H1 (cell line): ENCODE data around the gene CWF19L1. TPM values are rescaled to one million over a fixed set of nuclear protein-coding genes. Genes with fewer than 3 reads are reported as not detected.

Experiments
- CTCF ChIA-PET: fragments of 300-600 bp; sonication (Branson Sonifier 250); formaldehyde crosslinking; loops from one replicate; lab custom pipeline; 2021; ENCODE audit not compliant: partially characterized antibody; lab: Charles Lee
- POLR2A ChIA-PET: fragments of 300-600 bp; sonication (Branson Sonifier 250); formaldehyde crosslinking; loops from one replicate; lab custom pipeline; 2021; ENCODE audit warnings: inconsistent platforms; ENCODE audit not compliant: partially characterized antibody; lab: Charles Lee
- DNase-seq, 2 experiments: peaks; one replicate each; pipeline versions ENCODE4 v3.0.0 to v3.0.0-alpha.2; 2010 to 2022; ENCODE audit warnings: low spot score in 2 of 2, low read depth in 1 of 2, mixed read lengths in 1 of 2
- FAIRE-seq: peaks from 2 replicates; lab custom pipeline; 2011; peaks lifted over from hg19 to GRCh38; lab: Jason Lieb, UNC
- H2AFZ ChIP-seq: 2 replicates; pipeline ENCODE4 v1.8.1; 2012; ENCODE audit warnings: low read length, inconsistent platforms
- H2AK5ac ChIP-seq: 2 replicates; pipeline ENCODE4 v1.6.1; 2013; ENCODE audit warnings: low read depth, low read length
- H2BK120ac ChIP-seq: replicated peaks from 2 replicates; pipeline ENCODE3; 2013; ENCODE audit warnings: low read depth, low read length, inconsistent platforms
- H2BK12ac ChIP-seq: 2 replicates; pipeline ENCODE4 v1.6.1; 2013; ENCODE audit warnings: low read depth, low read length
- H2BK15ac ChIP-seq: 2 replicates; pipeline ENCODE4 v1.6.1; 2013; ENCODE audit warnings: low read length
- H2BK20ac ChIP-seq: 2 replicates; pipeline ENCODE4 v1.6.1; 2013; ENCODE audit warnings: low read length
- H2BK5ac ChIP-seq: 2 replicates; pipeline ENCODE4 v1.6.1; 2013; ENCODE audit warnings: low read depth, low read length
- H3K14ac ChIP-seq: 2 replicates; pipeline ENCODE4 v1.6.1; 2013; ENCODE audit warnings: inconsistent platforms; ENCODE audit not compliant: insufficient read length
- H3K18ac ChIP-seq: 2 replicates; pipeline ENCODE4 v1.6.1; 2013; ENCODE audit warnings: low read length; ENCODE audit errors: extremely low read depth
- H3K23ac ChIP-seq: 2 replicates; pipeline ENCODE4 v1.6.1; 2013; ENCODE audit warnings: inconsistent platforms; ENCODE audit not compliant: insufficient read length
- H3K23me2 ChIP-seq: 2 replicates; pipeline ENCODE4 v1.6.1; 2013; ENCODE audit warnings: low read depth, low read length
- H3K27ac ChIP-seq: 2 replicates; pipeline ENCODE4 v1.6.1; 2011; ENCODE audit warnings: low read depth, low read length, inconsistent platforms
- H3K27me3 ChIP-seq, 4 experiments: replicated peaks in 1 of 4; 1 replicate in 1 of 4; 2 replicates in 3 of 4; pipeline versions ENCODE4 v1.6.1 to v1.8.1; 2011 to 2013; ENCODE audit warnings: low read length in 3 of 4, mild to moderate bottlenecking in 3 of 4, inconsistent platforms in 2 of 4, mixed read lengths in 2 of 4, moderate library complexity in 1 of 4; ENCODE audit not compliant: control insufficient read depth in 3 of 4, insufficient read depth in 3 of 4; ENCODE audit errors: extremely low read depth in 1 of 4
- H3K36me3 ChIP-seq, 4 experiments: 2 replicates each; pipeline versions ENCODE4 v1.6.1 to v1.8.1; 2011 to 2013; ENCODE audit warnings: mild to moderate bottlenecking in 4 of 4, low read length in 3 of 4, moderate library complexity in 2 of 4, control low read depth in 1 of 4, inconsistent platforms in 1 of 4; ENCODE audit not compliant: insufficient read depth in 4 of 4, control insufficient read depth in 2 of 4
- H3K4ac ChIP-seq: replicated peaks from 2 replicates; pipeline ENCODE3; 2013; ENCODE audit warnings: low read length, low read depth, mixed read lengths, inconsistent platforms; ENCODE audit not compliant: insufficient read length
- H3K4me1 ChIP-seq, 4 experiments: replicated peaks in 1 of 4; 1 replicate in 1 of 4; 2 replicates in 3 of 4; pipeline versions ENCODE4 v1.6.1 to v1.8.1; 2011 to 2013; ENCODE audit warnings: low read length in 3 of 4, inconsistent platforms in 2 of 4, mixed read lengths in 1 of 4; ENCODE audit not compliant: insufficient read depth in 4 of 4, control insufficient read depth in 3 of 4
- H3K4me2 ChIP-seq, 2 experiments: 2 replicates each; pipeline versions ENCODE4 v1.6.1 to v1.8.1; 2011 to 2013; ENCODE audit warnings: low read depth in 2 of 2, low read length in 2 of 2, control low read depth in 1 of 2, inconsistent platforms in 1 of 2, mild to moderate bottlenecking in 1 of 2; ENCODE audit not compliant: insufficient read depth in 1 of 2
- H3K4me3 ChIP-seq, 4 experiments: fragments of 200-600, 300-600 bp in 1 of 4; sonication (generic), shearing (Covaris generic), sonication (Bioruptor Twin) in 1 of 4; 2 replicates each; pipeline versions ENCODE4 v1.5.1 to v1.8.1; 2011 to 2016; ENCODE audit warnings: low read length in 4 of 4, low read depth in 3 of 4, control low read depth in 2 of 4, inconsistent platforms in 2 of 4, mild to moderate bottlenecking in 2 of 4, mixed read lengths in 1 of 4, moderate library complexity in 1 of 4; ENCODE audit not compliant: insufficient read depth in 2 of 4; ENCODE audit errors: extremely low read depth in 1 of 4
- H3K56ac ChIP-seq: replicated peaks from 2 replicates; pipeline ENCODE3; 2013; ENCODE audit warnings: low read depth, mild to moderate bottlenecking, mixed read lengths, low read length, inconsistent platforms; ENCODE audit not compliant: insufficient read length
- H3K79me1 ChIP-seq: 2 replicates; pipeline ENCODE4 v1.6.1; 2013; ENCODE audit warnings: low read depth, low read length, control low read depth
- H3K79me2 ChIP-seq, 2 experiments: 2 replicates each; pipeline versions ENCODE4 v1.6.1 to v1.8.1; 2012 to 2013; ENCODE audit warnings: low read length in 2 of 2, mild to moderate bottlenecking in 2 of 2, inconsistent platforms in 1 of 2; ENCODE audit not compliant: insufficient read depth in 2 of 2, control insufficient read depth in 1 of 2
- H3K9ac ChIP-seq, 4 experiments: replicated peaks in 1 of 4; 1 replicate in 1 of 4; 2 replicates in 3 of 4; pipeline versions ENCODE4 v1.6.1 to v1.8.1; 2011 to 2013; ENCODE audit warnings: low read depth in 3 of 4, low read length in 3 of 4, control low read depth in 2 of 4, mild to moderate bottlenecking in 2 of 4, moderate library complexity in 2 of 4, inconsistent platforms in 1 of 4; ENCODE audit errors: extremely low read depth in 1 of 4
- H3K9me3 ChIP-seq, 2 experiments: 2 replicates each; pipeline versions ENCODE4 v1.6.1 to v1.8.1; 2012 to 2013; ENCODE audit warnings: mild to moderate bottlenecking in 2 of 2, moderate library complexity in 2 of 2, control low read depth in 1 of 2, inconsistent platforms in 1 of 2, low read depth in 1 of 2, low read length in 1 of 2, mixed read lengths in 1 of 2; ENCODE audit not compliant: insufficient read depth in 2 of 2
- H4K20me1 ChIP-seq, 2 experiments: replicated peaks in 1 of 2; 2 replicates each; pipeline versions ENCODE3 to v1.8.1; 2011 to 2013; ENCODE audit warnings: inconsistent platforms in 2 of 2, low read length in 2 of 2, mild to moderate bottlenecking in 1 of 2; ENCODE audit not compliant: insufficient read depth in 2 of 2, control insufficient read depth in 1 of 2
- H4K5ac ChIP-seq: 2 replicates; pipeline ENCODE4 v1.6.1; 2013; ENCODE audit warnings: low read length, low read depth, mixed read lengths, inconsistent platforms; ENCODE audit not compliant: insufficient read length
- H4K8ac ChIP-seq: 2 replicates; pipeline ENCODE4 v1.8.0; 2013; ENCODE audit warnings: mild to moderate bottlenecking, moderate library complexity, low read length, inconsistent platforms; ENCODE audit not compliant: insufficient read depth; ENCODE audit errors: extremely low read depth
- H4K91ac ChIP-seq: replicated peaks from 2 replicates; pipeline ENCODE3; 2013; ENCODE audit warnings: low read length, mixed read lengths, inconsistent platforms; ENCODE audit not compliant: insufficient read length
- E2F6 ChIP-seq: IDR thresholded peaks from 2 replicates; pipeline ENCODE4 v1.6.1; 2012; ENCODE audit warnings: inconsistent platforms
- MAX ChIP-seq: IDR thresholded peaks from 2 replicates; pipeline ENCODE4 v1.6.1; 2012; ENCODE audit warnings: inconsistent platforms
- PHF8 ChIP-seq: fragments of 200-600 bp; sonication (generic); conservative IDR thresholded peaks from 2 replicates; pipeline ENCODE4 v1.7.1; 2012; ENCODE audit warnings: low read depth, mild to moderate bottlenecking, inconsistent platforms, low read length, moderate library complexity
- POLR2A ChIP-seq, 2 experiments: IDR thresholded peaks; 1 replicate in 1 of 2; 2 replicates in 1 of 2; pipeline ENCODE4 v1.6.1; 2011; ENCODE audit warnings: low read depth in 2 of 2, low read length in 2 of 2, mild to moderate bottlenecking in 2 of 2; ENCODE audit errors: control extremely low read depth in 1 of 2
- SP4 ChIP-seq: IDR thresholded peaks from 2 replicates; pipeline ENCODE4 v1.6.1; 2012; ENCODE audit warnings: low read length, inconsistent platforms
- WGBS, 2 experiments: shearing (Covaris generic) in 1 of 2; methylation state at CpG; one replicate each; pipeline versions ENCODE4 v1.1.6 to v1.1.7; 2013 to 2015; ENCODE audit warnings: low lambda C conversion rate in 2 of 2, mixed read lengths in 2 of 2, inconsistent platforms in 1 of 2, low coverage in 1 of 2, missing lambda C conversion rate in 1 of 2; ENCODE audit not compliant: insufficient replicate concordance in 2 of 2, insufficient coverage in 1 of 2, insufficient read length in 1 of 2; ENCODE audit errors: extremely low coverage in 1 of 2, missing lambda C conversion rate in 1 of 2; 5-methylcytosine and 5-hydroxymethylcytosine counted together
- polyA plus RNA-seq, 7 experiments: library from polyadenylated mRNA; depleted of rRNA in 3 of 7; stranded (reverse) in 5 of 7; unstranded in 2 of 7; fragments of >200 nt in 5 of 7; fragments of 200-250 nt in 2 of 7; gene quantifications; 1 replicate in 5 of 7; 2 replicates in 1 of 7; 4 replicates in 1 of 7; pipeline versions ENCODE4 v1.2.1 to v1.2.3, GENCODE V29; 2011 to 2013; ENCODE audit warnings: missing spikeins in 2 of 7, mixed read lengths in 2 of 7
- total RNA-seq: library from RNA; stranded (reverse); fragmentation: NEBNext Ultra II Directional; extraction: Animal tissue kit (Norgen Biotek cat#: 25700); gene quantifications from 2 replicates; pipeline ENCODE4 v1.2.1, GENCODE V29; 2021

The CWF19L1 gene
- total and polyA plus RNA-seq, 2 of the 8 experiments (the other 6 are each of a cell fraction or from before 2014, with no cell fraction given): 11.1 to 29.9 TPM

GRCh38 chr10:100186253-100187212, 80.9 kb downstream of the CWF19L1 start:
- H3K4ac ChIP-seq: peak overlapping the region; percentile 46
- H2BK20ac ChIP-seq: no peak overlapping the region
- H2BK12ac ChIP-seq: 0 out of 2 replicates have a peak overlapping the region, but pooled peaks have one; percentile 7
- H3K56ac ChIP-seq: no peak overlapping the region
- no peak overlapping the region for H3K23ac ChIP-seq
- H4K20me1 ChIP-seq: no peaks in the 10 kb centered on the region
- peaks cover 0 to 26% of the 10 kb centered on the region in 2 experiments; a peak in 2 of 4 replicates for H3K79me2 ChIP-seq
- peak overlapping the region; percentile 91 for H2AFZ ChIP-seq
- CTCF ChIA-PET: interaction anchor here (0.6 to 0.7 kb wide), 2 partner anchors 10 to 273 kb away, joined by 3 read pairs; no protein-coding TSS in a partner anchor
- H2BK15ac ChIP-seq: no peak overlapping the region
- H4K5ac ChIP-seq: peak overlapping the region; percentile 97
- H3K4me2 ChIP-seq: peak overlapping the region; percentile 85 to 90
- peak overlapping the region; percentile 73 to 91 (median 82) for H3K9ac ChIP-seq
- H3K27ac ChIP-seq: peak overlapping the region; percentile 60; the same call in 1 of the 2 replicates
- no peak overlapping the region for H2BK120ac ChIP-seq
- FAIRE-seq: peak; percentile 28
- H3K36me3 ChIP-seq: peaks cover 2 to 29% (median 13%) of the 10 kb centered on the region in 4 experiments; a peak in 6 of 8 replicates
- H3K14ac ChIP-seq: no peak overlapping the region
- no peak; the same call in 1 of the 2 replicates for TF ChIP-seq PHF8
- TF ChIP-seq MAX: peak; percentile 64
- 0 out of 2 replicates have a peak, but pooled peaks have one; percentile 16 for TF ChIP-seq SP4
- TF ChIP-seq POLR2A (IDR thresholded peaks at IDR 0.05; ENCODE audit: control extremely low read depth in 1 of 2, low read depth in 2 of 2, low read length in 2 of 2): peak in 1 of 2 experiments; percentile 32; a peak in 1 of 3 replicates
- 0 out of 2 replicates have a peak, but pooled peaks have one; percentile 19 for TF ChIP-seq E2F6
- TF ChIP-seq, all 59 proteins: peak for 4
- Histone ChIP-seq H3K9me3 (no peaks in the 10 kb centered on the region), H2AK5ac (no peak overlapping the region), H4K8ac (peak overlapping the region; percentile 87), H2BK5ac (peak overlapping the region; percentile 41; the same call in 1 of the 2 replicates), H3K4me3 (peak overlapping the region; percentile 76 to 91 (median 88)), H3K27me3 (no peaks in the 10 kb centered on the region), H3K23me2 (peaks cover 12% of the 10 kb centered on the region), H3K4me1 (peaks cover 0 to 4% (median 0%) of the 10 kb centered on the region in 4 experiments; a peak in 2 of 7 replicates), H4K91ac (peak overlapping the region; percentile 52), H3K18ac (peak overlapping the region; percentile 14; the same call in 1 of the 2 replicates), H3K79me1 (no peaks in the 10 kb centered on the region)
- no peak for DNase-seq
- POLR2A ChIA-PET: interaction anchor here (0.6 to 1.6 kb wide), 8 partner anchors 10 to 285 kb away, joined by 3 to 5 read pairs (median 4); no protein-coding TSS in a partner anchor
- 49% methylated on average over 28 of the region's 28 CpGs; no CpG with 5 or more reads in 1 of the 2 experiments for WGBS, 2 experiments
